ENCODE measurements around the gene RALGAPA2.

RALGAPA2 gene

DNA sequence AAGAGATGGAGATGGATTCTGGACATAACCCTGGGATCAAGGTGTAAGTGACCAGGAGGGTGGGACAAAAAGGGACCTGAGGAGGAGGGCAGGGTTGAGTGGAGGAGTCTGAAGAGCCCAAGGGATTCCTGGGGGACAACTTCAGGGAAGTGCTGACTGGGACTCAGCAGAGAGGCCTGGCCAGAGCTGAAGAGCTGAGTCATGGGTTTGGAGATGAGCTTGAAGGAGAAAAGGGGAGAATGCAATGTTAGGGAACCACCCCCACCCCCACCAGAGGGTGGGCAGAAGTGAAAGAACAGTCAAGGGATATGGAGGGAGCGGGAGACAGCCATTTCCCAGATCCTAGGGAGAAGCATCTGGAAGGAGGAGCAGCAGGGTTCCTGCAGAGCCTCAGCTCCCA lies 289.3 kb downstream of the RALGAPA2 start:
- DNase-seq: no peak

DNA sequence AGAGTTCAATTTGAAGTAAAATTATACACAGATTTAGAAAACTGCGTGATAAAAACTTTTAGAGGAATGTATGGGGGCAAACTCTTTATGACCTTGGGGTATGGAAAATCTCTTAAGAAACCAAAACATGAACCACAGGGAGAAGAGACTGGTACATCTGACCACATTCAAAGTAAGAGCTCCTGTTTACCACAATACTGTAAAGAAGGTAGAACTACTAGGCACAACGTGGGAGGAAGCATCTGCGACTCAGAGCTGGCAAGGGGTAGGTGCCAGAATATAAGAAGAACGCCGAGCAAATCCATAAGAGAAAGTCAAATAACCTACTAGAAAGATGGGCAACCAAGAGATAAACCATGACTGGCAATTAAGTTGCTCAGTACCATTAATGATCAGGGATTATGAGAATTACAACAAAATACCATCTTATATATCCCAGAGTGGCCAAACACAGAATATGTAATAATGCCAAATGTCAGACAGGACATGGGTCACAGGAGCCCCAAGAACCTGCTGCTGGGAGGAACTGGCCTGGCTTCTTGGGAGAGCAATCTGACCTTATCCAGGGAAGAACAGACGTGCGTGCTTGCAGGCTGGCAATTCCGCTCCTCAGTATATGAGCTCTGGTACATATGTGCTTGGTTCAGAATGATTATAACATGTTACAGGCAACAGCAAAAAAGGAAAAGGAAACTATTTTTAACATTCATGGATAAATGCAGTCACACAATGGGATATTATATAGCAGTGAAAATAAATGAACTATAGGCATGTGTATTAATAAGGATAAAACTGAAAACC lies 294.4 kb downstream of the RALGAPA2 start:
- DNase-seq: no peak

DNA sequence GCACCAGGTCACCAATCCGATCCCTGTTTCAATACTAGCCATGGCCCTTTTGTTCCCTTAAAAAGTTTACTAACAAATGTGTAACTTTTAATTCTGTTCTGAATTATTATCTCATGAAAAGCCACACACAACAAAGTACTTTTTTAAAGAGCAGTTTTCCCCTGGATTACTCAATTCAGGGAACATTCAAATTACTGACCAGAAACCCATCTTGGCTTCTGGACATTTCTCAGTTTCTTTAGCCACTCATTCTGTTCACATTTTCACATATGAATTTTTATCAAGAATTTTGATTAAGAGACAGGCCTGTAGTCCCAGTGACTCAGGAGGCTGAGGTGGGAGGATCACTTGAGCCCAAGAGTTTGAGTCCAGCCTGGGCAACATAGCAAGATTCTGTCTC lies 297.1 kb downstream of the RALGAPA2 start:
- no peak for DNase-seq

DNA sequence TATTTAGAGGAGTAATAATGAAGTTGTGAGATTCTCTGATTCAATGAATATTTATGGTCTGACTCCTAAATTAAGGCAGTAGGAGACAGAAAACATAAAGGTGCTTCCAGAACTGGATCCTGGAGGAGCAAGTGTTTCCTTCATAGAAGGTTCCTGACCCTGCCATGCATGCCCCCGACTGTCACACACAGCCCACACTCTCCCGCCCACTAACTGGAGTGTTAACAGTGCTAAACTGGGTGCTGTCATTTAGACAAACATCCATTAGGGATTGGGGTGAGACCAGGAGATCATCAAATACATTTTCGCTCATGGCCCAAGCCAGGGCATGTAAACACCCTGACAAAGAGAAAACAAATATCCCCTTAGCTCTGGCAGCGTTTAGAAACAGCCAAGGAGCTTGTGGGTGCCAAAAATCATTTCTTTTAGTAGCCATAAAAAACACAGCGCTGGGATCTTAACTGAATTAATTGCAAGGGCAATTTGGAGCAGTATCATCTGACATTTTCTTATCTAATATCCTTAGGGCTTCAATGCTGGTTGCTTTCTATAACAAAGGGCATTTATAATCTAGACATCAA lies 297.7 kb downstream of the RALGAPA2 start:
- no peak for DNase-seq

DNA sequence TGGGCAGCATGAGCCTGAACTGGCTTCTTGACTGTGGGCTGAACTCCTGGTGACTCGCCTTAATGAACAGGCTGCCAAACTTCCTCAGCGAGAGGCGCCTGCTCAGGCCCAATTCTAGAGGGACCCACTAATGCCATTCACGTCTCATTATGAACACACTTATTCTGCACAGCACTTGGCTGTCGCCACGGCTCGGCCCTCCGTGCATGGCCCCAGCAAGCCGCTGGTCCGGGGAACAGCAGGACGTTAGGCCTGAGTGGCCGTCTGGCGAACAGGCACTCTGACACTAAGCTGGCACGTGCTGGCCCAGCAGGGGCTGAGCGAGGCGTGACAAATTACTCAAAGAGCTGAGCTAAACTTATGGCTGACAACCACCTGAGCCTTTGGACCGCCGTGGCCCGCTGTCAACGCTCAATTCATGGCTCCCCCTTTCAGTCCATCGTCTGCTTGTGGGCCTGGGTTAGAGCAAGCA lies 298.6 kb downstream of the RALGAPA2 start:
- no peak for DNase-seq

DNA sequence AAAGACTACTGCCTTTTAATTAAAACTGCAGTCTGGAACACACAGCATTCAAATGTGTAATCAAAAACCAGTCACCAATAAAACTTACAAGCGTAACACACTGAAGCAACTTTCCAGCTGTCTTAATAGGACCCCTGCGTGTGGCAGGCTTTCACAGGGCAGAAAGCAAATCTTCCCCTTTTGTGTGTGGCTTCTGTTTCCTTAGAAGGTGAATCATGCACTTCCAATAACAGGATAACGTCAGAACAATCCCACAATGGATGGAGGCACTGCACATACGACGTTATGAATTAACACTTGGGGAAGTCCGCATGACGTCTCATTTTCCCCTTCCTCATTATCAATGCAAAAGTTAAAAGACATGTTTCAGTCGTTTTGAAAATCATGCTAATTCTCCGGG lies 299.7 kb downstream of the RALGAPA2 start:
- no peak for DNase-seq

DNA sequence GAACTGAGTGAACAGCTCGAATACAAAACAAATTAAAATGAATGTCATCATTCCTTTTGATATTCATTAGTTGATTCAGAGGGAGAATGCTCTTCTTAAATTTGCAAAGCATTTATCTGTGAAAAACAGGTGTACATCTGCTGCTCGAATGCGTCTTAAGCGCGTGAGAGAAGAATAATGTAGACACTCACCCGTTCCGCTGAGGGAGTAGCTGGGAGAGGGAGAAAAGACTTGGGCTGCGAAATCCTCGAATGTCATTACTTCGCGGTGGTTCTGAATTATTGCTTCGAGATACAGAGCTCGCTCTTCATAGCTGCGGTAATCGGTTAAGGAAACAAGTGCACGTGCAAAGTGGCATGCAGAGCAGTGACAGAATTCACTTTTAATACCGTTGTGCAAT lies 300.6 kb downstream of the RALGAPA2 start:
- DNase-seq: no peak

DNA sequence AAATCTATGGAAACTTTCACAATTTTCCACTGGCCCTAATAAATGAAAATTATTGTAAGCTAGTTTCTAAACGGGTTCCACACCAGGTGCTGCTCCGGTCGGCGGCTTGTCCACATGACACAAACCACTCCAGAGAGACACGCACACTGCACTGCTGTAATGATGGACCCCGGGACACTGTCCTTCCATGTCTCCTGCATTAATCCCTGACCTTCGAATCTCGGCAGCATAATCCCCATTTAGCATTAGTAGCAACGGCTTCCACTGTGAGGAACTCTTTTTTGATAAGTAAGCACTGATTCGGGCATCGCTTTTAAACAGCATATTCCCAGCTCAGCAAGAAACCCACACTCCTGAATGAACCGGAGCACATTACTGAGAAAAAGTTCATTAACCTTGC lies 301.0 kb downstream of the RALGAPA2 start:
- no peak for DNase-seq

DNA sequence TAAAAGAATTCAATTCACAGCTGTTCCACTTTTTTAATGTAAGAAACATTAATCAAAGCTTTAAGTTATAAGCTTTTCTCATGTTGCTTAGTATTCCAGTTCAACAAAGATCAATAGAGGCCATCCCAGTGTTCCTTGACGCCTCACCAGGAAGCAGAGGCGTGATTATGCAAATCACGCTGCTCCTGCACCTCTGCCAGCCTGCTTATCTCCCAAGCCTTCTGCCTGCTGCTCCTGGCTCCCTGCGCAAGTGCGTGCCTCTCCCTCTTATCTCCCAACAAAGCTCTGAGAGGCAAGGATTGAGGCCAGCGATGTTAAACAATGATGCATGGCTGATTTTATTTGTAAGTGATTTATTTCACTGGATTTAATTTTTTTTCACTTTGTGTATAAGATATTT lies 301.8 kb downstream of the RALGAPA2 start:
- DNase-seq: no peak

DNA sequence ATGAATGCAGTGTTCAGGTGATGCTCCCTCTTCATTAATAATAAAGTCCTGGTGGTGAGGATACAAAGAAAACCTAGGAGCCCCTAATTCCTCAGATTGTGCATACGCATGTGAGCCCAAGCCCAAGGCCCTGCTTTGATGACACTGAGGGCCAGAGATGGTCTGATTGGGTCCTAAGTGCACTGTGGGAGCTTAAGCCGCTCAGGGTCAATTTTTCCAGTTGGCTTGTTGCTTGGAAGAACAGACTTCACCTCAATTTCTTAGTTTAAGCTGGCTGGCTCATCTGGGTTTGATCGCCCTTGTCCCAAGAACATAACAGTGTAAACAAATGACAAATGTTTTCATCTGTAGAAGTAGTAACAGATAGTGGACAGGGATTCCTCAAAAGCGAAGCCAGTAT lies 303.1 kb downstream of the RALGAPA2 start:
- no peak for DNase-seq

DNA sequence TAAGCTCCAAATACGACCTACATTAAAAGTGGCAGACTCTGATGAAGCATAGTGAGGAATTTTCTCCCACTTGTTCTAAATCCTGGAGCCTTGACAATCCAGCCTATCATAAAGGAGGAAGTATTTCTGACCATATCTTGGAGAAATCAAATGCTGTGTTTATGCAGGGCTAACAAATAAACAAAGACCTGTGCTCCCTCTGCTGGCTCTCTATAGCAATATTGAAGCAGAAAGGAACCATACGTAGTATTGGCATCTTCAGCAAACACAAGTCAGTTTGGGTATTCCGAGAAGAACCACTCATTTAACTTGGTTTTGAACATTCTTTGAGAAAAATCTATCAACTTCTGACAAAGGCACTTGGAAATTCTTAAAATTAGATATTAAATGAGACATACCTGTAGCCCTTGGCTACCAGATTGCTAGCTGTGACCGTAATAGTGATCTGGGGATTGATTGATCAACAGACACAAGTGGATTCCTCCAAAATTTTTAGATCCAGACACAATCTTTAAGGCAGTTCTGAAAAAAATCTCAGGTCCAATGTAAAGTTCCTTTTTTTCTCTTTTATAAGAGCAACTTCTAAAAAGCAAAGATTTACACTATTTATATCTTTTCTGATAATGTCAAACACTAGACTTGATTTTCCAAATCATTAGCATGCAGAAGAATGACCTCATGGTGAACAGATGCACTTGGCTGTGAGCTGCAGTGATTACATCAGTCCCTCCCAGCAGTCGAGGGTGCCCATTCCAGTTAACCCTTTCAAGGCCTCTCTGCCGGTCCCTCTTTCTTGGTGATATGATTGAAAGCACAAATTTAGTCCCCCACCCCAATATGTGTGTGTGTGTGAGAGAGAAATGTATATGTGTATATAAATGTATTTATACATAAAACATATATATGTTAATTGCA lies 304.3 kb downstream of the RALGAPA2 start:
- DNase-seq: no peak

DNA sequence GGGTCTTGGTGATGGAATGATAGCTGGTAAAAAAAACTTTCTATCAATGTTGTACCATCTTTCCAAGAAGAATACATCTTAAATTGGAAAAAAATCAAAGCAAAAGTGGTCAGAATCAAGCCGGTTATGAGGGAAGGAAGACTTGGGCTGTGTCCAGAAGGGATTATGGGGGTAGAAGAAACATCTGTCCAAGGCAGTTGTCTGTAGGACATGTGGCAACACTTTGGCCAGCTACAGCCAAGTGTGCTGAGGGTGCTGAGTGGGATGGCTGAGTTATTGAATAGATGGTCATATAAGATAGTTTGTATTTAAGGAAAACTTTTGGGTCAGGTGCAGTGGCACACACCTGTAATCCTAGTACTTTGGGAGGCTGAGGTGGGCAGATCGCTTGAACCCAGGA lies 306.1 kb downstream of the RALGAPA2 start:
- no peak for DNase-seq

DNA sequence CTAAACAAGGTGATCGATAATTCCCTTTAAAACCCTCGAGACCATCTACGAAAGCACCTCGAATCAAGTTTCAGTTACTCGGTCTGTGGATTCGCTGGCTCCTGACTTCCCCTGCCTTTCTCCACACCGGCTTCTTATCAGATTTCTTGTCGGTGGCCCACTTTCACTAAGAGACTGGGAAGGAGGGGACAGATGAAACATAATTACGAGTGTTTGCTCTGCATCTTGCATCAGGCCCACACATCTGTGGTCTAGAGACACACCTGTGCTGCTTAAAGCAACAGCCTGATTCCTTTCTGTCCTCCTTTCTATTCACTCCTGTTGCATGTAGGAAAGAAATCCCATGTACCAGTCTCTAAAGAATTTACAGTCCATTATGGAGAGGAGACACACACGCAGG lies 306.8 kb downstream of the RALGAPA2 start:
- DNase-seq: no peak

DNA sequence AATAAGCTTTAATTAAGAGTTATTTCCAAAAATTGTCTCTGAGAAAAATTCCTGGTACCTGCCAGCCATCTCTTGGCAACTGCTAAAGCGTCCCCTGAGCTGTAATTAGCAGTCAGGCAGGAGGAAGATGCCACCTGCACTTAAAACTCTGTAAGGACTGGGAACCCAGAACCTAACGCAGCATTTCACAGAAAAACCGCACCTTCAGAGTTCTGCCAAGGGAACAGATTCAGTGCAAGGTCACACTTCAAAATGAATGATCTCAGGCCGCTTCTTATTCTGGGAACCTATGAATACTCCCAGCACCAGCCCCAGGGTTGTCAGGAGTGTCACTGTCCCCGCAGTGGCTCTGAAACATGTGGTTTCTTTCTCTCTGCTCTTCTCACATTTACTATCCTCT lies 307.8 kb downstream of the RALGAPA2 start:
- DNase-seq: no peak

DNA sequence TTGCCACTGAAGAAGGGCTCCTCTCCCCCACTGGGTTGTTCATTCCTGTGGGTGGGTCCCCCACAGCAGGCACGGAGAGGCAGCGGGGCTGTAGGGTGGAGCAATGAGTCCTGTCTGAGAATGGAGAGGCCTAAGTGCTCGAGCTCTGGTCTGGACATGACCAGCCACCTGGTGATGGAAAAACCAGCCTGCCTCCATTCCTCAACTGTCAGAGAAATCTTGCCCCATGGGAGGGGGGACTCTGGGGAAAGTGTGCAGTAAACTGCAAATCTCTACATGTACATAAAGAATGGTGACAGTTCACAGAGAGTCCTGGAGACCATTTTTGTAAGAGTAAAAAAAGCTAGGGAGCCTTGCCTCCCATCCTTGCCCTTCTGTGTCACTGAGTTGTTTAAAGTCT lies 310.5 kb downstream of the RALGAPA2 start:
- no peak for DNase-seq

DNA sequence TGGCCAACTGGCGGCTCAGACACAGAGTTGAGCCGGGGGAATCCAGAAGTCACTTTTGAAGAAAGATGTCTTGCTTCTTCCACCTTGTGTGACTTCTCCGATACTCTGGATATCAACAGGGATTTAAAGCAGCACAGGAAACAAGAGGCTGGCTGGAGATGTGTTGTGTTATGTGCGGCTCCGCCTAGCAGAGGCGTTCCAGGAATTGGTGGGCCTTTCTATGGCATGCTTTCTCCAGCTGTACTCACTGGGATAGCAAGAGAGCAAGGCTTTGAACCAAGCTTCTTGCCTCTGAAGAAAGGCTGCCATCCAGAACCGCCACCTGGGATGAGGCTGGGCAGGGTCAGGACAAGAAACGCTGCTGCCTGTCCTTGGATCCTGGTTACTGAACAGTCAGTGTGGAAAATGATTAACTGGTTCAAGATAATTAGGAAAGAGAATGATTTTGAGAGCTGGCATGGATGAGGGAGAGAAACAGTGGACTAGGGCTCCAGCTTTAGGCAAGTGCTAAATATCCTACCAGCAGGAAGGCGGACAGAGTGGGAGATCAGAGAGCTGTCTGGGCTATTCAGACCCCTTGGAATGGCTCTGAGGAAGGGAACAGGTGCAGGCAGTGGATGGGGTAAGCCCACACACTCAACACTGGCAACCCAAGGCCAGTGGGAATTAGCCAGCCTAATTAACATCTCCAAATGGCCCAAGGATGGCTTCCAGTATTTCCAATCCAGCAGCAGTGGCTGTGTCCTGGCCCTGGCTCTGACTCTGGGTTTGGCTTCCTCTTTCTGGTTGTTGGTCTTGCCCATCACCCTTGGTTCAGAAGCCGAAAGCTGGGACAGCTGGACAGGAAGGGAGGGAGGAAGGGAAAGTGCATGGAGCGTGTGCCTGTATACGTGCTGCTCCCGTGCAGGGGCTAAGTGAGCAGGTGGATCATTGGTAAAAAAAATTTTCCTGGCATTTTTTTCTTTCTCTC lies 312.6 kb downstream of the RALGAPA2 start:
- DNase-seq: no peak

DNA sequence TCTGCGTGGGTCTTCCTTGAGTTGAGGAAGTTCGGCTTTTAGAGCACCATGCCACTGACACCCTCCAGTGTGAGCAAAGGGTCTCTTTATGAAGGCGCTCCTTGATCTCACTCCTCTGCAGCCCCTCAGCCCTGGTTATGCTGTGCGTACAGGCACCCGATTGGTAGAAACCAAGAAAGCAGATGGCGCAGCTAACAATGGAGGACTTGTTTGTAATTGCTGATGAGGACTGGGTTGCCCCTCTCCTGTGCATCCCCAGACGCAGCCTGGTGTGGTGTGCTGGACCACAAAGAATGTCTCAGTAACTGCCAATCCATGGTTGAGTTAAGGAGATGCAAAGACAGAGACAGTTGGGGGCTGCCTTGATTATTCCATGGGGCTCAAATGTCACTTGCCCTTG lies 314.3 kb downstream of the RALGAPA2 start:
- no peak for DNase-seq

DNA sequence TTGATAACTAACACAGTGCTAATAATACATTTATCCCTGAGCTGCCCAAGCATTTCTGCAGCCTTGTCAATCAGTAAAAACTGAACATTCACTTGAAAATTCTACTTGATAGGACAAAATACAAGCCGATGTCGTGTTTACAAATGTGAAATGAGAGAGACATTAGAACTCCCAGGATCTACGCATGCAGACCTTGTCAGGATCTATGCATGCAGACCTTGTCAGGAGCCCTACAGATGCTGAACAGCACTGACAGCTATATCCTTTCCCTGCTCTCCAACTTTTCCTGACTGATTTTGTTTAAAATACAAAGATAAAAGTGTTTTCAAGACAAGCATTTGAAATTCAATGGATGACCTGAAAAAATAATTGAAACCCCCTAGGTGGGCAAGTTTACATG lies 315.6 kb downstream of the RALGAPA2 start:
- DNase-seq: no peak

DNA sequence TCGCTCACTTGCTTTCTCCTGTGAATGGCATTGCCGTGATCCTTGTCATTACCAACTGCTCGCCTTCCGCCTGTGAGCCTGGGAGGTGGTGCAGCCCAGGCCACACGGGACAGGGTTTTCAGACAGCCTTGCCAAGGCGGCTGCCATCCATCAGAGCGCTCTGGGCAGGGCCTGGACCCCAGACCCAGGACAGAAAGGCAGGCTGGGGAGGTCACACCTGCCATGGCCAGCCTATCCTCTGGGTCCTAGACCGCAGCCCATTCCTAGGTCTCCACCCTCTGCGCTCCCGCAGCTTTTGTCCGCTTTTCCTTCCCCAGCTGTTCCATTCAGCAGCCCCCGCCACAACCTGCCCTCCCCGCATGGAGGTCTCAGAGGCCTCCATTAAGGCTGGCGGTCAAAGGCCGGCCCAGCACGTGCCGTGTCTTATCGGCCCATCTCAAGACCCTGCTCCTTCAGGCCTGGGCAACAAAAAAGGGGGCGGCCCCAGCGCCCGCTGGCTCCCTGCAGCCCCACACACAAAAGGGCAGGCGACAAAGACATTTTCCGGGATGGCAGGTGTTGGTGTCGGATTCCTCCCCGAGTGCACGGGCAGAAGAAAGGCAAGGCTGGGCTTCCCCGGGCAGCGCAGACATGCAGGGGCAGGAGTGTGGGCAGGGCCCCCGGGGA lies 316.4 kb downstream of the RALGAPA2 start:
- no peak for DNase-seq

DNA sequence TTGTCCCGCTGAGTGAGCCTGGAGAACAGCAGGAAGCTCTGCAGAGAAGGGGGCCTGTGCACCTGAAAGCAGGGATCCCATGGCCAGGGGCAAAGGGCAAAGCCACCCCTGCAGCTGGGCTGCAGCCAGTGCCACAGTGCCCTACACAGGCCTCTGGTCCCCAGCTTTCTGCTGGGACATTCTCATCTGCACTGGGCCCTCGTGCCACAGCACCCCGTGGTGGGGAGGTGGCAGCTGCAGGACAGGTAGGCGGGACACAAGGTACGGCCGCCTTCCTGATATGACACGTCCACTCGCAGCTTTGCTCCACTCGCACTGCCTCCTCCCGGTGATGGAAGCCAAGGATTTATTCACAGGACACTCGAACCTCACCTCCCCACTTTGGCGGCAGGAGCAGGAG lies 317.4 kb downstream of the RALGAPA2 start:
- DNase-seq: no peak

DNA sequence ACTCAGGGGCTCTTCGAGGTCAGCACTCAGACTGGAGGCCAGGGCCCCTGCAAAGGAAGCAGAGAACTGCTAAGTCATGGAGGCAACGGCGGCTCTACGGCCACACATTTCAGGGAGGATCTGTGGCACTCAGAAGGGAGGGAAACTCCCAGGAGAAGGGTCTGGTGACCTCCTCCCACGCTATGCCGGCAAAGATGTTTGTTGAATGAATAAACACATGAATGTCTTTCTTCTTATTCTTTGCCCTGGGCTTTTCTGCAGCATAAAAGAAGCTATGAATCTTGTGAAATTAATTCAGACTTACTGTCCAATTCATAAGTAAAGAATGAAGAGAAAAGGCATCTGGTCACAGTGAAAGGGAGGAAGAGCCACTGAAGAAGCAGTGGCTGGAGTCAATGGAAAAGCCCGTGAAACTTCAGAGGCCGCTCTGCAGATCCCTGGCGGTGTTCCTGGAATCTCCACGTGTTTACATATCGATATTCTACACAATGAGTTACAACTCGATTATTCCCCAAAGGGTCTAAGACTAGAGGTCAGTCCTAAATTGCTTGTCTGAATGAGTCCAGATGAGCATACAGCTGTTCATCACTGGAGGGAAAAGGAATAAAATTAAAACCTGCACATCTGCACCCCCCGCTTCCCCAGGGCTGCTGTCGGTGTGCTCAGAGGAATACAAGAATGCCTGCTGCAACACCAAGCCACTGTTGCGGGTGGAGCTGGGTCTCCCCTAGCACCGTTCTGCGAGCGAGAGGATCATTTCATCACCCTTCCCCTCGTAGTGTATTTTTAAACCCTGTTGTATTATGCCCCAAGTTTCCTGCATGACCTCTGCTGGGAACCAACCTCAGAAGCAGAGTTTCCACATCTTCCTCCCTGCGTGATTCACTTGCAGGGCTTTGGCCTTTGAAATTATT lies 319.0 kb downstream of the RALGAPA2 start:
- DNase-seq: no peak

All from CD4-positive, alpha-beta T cell treated with Interleukin-4 for 1 hour (primary cell).